IPS-15b (cell line): ENCODE results near the gene HOXC12.

ENCODE experiments used
- H3K27me3 ChIP-seq: one replicate; pipeline ENCODE4 v1.6.1; 2013; ENCODE audit warnings: low read length; ENCODE audit not compliant: control insufficient read depth, insufficient read depth
- H3K36me3 ChIP-seq: one replicate; pipeline ENCODE4 v1.6.1; 2013; ENCODE audit warnings: low read length; ENCODE audit not compliant: control insufficient read depth, insufficient read depth
- H3K4me1 ChIP-seq: one replicate; pipeline ENCODE4 v1.6.1; 2013; ENCODE audit warnings: mild to moderate bottlenecking, low read length; ENCODE audit not compliant: control insufficient read depth, insufficient read depth
- H3K4me3 ChIP-seq: one replicate; pipeline ENCODE4 v1.5.1; 2013; ENCODE audit warnings: low read depth, low read length
- H3K9ac ChIP-seq: one replicate; pipeline ENCODE4 v1.6.1; 2013; ENCODE audit warnings: low read depth, mild to moderate bottlenecking, low read length
- H3K9me3 ChIP-seq: one replicate; pipeline ENCODE4 v1.6.1; 2013; ENCODE audit warnings: mild to moderate bottlenecking, low read length; ENCODE audit not compliant: control insufficient read depth, insufficient read depth

Gene HOXC12

DNA sequence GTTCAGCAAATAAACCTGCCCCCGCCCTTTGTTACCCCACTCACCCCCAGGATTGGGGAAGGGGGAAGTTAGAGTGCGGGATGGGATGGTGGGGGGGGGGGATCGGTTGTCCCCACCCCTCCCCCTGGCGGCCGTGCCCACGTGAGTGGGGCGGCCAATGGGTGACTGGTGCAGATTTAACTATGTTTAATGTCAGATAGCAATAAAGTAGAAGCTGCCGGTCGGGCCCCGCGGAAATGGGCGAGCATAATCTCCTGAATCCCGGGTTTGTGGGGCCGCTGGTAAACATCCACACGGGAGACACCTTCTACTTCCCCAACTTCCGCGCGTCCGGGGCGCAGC, at the start of gene HOXC12:
HOXC12 (plus strand) TSS at position 210 of the 342 bp plus-strand sequence; CDS start at position 237, 27 bp downstream.
- no peak within 1 kb of the TSS for H3K9ac ChIP-seq
- H3K4me3 ChIP-seq = peak within 1 kb of the TSS; percentile 22
- H3K36me3 ChIP-seq = no peaks in the 10 kb centered on the region
- no peaks in the 10 kb centered on the region for H3K9me3 ChIP-seq
- peaks cover 99% of the 10 kb centered on the region for H3K27me3 ChIP-seq
- no peaks in the 10 kb centered on the region for H3K4me1 ChIP-seq

DNA sequence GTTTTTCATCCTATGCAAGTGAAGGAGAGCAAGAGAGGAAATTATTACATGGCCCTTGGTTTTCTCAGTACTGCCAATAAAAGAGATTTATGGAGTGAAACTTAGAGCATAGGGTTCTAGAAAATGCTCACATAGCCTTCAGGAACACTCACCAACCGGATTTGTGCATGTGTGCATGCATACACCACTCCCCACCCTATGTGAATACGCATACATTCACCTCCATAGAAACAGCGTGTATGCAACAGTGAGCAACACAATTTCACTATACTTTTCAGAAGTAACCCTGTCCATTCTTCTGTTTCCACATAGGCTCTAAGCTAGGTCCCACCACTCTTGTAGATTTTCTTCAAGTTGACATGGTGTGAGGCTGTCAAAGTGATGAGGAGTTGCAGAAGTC, 47.6 kb upstream of the HOXC12 start:
- H3K27me3 ChIP-seq = peaks cover 36% of the 10 kb centered on the region

DNA sequence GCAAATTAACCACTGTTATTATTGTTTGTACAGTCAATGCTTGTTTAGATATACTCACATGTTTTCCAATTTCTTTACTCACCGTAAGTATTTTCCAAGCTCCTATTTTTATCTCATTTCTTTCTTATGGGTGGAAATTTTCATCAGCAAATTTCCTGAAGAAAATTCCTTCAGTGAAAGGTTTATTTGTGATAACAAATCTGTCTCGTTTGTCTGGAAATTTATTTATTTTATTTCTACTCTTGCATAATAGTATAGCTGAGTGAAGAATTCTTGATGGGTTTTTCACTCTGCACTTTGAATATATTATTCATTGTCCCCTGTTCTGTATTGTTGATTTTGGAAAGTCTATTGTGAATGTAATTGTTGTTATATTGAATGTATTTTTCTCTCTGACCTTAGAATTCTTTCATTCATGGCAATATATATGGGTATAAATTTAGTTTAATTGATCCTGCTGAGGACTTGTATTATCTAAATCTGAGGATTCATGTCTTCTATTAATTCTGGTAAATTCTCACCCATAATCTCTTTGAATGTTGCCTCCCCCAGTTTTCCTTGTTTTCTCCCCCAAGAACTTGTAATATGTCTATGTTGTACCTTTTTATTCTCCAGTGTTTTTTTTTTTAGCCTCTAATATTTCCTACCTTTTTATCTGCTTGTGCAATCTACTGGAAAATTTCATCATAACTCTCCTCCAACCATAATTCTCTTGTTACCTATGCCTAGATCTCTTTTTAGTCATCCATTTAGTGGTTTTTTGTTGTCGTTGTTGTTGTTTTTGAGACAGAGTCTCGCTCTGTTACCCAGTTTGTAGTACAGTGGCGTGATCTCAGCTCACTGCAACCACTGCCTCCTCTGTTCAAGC, 37.7 kb upstream of the HOXC12 start:
- no peak overlapping the region for H3K9ac ChIP-seq
- H3K36me3 ChIP-seq = no peaks in the 10 kb centered on the region
- H3K4me1 ChIP-seq = no peaks in the 10 kb centered on the region
- H3K27me3 ChIP-seq = peaks cover 39% of the 10 kb centered on the region
- H3K4me3 ChIP-seq = no peak overlapping the region
- no peaks in the 10 kb centered on the region for H3K9me3 ChIP-seq

More for the DNA sequence above, 47.6 kb upstream of the HOXC12 start:
- H3K4me1 ChIP-seq = no peaks in the 10 kb centered on the region
- no peaks in the 10 kb centered on the region for H3K36me3 ChIP-seq
- no peaks in the 10 kb centered on the region for H3K9me3 ChIP-seq
- H3K9ac ChIP-seq = no peak overlapping the region
- H3K4me3 ChIP-seq = no peak overlapping the region

GRCh38 chr12:53924521-53925405, 29.9 kb upstream of the HOXC12 start:
- H3K27me3 ChIP-seq = peaks cover 95% of the 10 kb centered on the region
- no peaks in the 10 kb centered on the region for H3K9me3 ChIP-seq
- H3K4me1 ChIP-seq = no peaks in the 10 kb centered on the region
- H3K4me3 ChIP-seq = no peak overlapping the region
- no peaks in the 10 kb centered on the region for H3K36me3 ChIP-seq
- H3K9ac ChIP-seq = no peak overlapping the region

DNA sequence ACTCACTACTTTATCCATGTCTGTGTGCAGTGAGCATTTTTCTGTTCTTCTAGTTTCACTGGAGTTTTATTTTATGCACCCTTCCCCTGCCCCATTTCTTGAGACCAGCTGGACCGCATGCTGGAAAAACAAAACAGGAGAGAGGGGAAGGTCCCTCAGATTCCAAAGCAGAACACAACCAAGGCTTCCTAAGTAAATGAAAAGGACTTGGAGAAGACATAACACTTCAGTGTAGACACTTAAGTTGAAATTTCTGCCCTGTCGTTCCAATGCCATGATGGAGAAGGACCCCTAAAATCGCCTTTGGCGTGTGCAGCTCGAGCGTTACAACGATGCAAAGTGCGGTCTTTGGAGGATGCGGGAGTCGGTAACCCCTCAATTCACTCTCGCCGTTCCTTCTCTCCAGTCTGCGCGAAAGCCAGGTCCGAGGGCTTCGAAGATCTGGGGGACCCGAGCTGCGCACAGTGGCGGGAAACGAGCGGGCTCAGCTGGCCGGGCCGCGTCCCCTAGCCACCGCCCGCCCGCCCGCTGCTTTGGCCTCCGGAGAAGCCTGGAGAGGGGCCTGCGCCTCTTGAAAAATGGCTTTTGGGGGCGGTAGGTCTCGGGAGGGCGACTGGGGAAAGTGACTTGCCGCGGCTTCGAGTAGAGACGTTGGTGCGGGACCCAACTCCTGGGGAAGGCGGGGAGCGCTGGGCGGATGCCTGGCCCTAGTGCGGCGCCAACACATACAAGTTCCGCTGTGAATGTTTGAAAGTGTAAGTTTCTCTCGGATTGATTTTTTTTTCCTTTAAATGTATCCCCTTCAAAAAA, 27.3 kb upstream of the HOXC12 start:
- no peaks in the 10 kb centered on the region for H3K9me3 ChIP-seq
- H3K4me3 ChIP-seq = peak overlapping the region; percentile 16
- peaks cover 100% of the 10 kb centered on the region for H3K27me3 ChIP-seq
- no peaks in the 10 kb centered on the region for H3K36me3 ChIP-seq
- H3K9ac ChIP-seq = no peak overlapping the region
- no peaks in the 10 kb centered on the region for H3K4me1 ChIP-seq

DNA sequence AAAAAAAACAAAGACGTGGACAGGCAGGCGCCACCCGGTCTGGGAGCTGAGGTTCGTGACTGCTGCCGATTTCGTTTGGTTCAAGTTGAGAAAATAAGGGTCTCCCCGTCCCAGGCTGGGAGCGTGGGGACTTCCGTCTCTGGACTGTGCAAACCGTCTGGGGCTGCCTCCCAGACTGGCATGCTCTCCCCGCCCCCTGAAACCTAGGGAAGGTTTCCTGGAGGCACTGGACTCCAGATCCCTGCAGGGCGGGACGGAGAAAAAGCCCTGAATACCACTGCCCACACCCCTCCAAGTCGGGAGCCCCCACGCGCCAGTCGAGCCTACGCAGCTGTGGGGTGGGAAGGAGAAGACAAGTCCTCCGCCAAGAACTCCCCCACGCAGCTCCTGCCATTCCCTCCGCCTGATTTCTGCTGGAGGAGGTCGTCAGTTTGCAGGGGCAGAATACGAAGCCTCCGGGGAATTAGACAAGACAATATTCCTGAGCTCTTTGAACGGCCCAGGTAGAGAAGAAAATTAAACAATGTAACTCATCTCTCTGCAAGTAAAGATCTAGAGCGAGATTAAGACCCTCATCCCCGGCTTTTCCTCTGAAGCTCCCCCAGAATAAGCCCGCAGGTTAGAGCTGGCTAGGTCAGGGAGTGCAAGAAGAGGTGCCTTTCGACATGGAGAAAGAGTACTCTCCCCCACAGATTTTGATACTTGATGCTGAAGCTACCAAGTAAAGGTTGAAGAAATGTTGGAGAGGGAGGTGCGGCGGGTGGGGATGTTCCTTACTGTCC, 26.5 kb upstream of the HOXC12 start:
- no peaks in the 10 kb centered on the region for H3K4me1 ChIP-seq
- peaks cover 100% of the 10 kb centered on the region for H3K27me3 ChIP-seq
- no peaks in the 10 kb centered on the region for H3K36me3 ChIP-seq
- no peak overlapping the region for H3K9ac ChIP-seq
- no peaks in the 10 kb centered on the region for H3K9me3 ChIP-seq
- H3K4me3 ChIP-seq = no peak overlapping the region

DNA sequence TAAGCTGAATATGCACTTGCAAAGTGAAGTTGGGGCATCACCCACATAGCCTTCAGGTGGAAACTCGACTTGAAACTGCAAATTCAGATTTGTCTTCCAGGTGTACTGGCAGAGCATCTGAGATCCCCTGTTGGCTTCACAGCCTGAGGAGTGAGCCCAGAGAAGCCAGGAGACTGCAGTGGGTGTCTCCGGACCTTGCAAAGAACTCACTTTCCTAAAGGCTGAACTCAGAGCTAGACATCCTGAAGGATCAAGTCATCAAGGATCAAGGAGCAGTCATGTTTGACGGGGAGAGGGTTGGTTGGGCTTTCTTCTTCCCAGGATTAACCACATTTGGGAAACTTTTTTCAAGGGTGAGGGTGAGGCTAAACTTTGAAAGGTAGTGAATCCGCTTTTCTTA, 25.2 kb upstream of the HOXC12 start:
- Histone ChIP-seq H3K27me3 (peaks cover 100% of the 10 kb centered on the region), H3K4me1 (no peaks in the 10 kb centered on the region), H3K4me3 (no peak overlapping the region), H3K9me3 (no peaks in the 10 kb centered on the region), H3K36me3 (no peaks in the 10 kb centered on the region), H3K9ac (no peak overlapping the region)

- no peak overlapping the region for H3K4me3 ChIP-seq
- no peaks in the 10 kb centered on the region for H3K4me1 ChIP-seq
- no peaks in the 10 kb centered on the region for H3K36me3 ChIP-seq
- no peak overlapping the region for H3K9ac ChIP-seq
- H3K27me3 ChIP-seq = peaks cover 100% of the 10 kb centered on the region
- H3K9me3 ChIP-seq = no peaks in the 10 kb centered on the region
Observed at GRCh38 chr12:53930591-53931255, 24.0 kb upstream of the HOXC12 start.

- no peaks in the 10 kb centered on the region for H3K9me3 ChIP-seq
- H3K4me3 ChIP-seq = peak overlapping the region; percentile 4
- no peaks in the 10 kb centered on the region for H3K36me3 ChIP-seq
- peaks cover 100% of the 10 kb centered on the region for H3K27me3 ChIP-seq
- H3K9ac ChIP-seq = no peak overlapping the region
- H3K4me1 ChIP-seq = no peaks in the 10 kb centered on the region
Observed at GRCh38 chr12:53931844-53932581, 22.7 kb upstream of the HOXC12 start.

GRCh38 chr12:53932915-53933314, 21.8 kb upstream of the HOXC12 start:
- Histone ChIP-seq H3K27me3 (peaks cover 100% of the 10 kb centered on the region), H3K4me3 (peak overlapping the region; percentile 4), H3K9ac (no peak overlapping the region), H3K36me3 (no peaks in the 10 kb centered on the region), H3K9me3 (no peaks in the 10 kb centered on the region), H3K4me1 (no peaks in the 10 kb centered on the region)
